ENCODE measurements around the gene ARRDC5.

ARRDC5 gene

DNA sequence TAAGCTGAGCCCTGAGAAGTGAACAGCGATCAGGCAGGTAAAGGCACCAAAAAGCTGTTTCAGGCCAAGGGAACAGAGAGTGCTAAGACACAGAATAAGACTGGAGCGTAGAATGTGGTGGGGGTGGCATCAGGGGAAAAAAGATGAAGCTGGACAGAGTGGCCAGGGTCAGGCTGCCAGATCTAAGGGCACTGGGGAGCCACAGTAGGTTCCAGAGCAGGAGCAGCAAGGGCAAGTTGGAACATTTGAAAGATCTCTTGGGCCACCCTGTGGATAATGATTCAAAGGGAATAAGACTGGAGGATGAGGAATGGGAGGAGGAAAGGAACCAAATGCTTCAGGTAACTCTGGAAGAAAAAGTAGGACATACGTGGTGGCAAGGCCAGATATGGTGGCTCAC lies 28.8 kb downstream of the ARRDC5 start:
- Histone ChIP-seq H3K9me2 (replicated peaks; ENCODE audit: low read depth, low read length) (no peaks in the 10 kb centered on the region), H3K4me2 (ENCODE audit: low read depth, low read length, poor library complexity, severe bottlenecking) (no peak overlapping the region), H3F3A (ENCODE audit: low read depth) (0 out of 2 replicates have a peak, but pooled peaks cover 3% of the 10 kb centered on the region), H3K79me2 (ENCODE audit: insufficient read depth, low read length) (no peaks in the 10 kb centered on the region), H4K20me1 (ENCODE audit: insufficient read depth, low read length, poor library complexity, severe bottlenecking) (no peaks in the 10 kb centered on the region), H3K36me3 (ENCODE audit: insufficient read depth, low read length) (no peaks in the 10 kb centered on the region), H3K9me3 (ENCODE audit: insufficient read depth, low read depth, low read length) (no peaks in the 10 kb centered on the region), H3K27me3 (ENCODE audit: insufficient read depth, low read length, poor library complexity, severe bottlenecking) (no peaks in the 10 kb centered on the region), H3K4me1 (ENCODE audit: insufficient read depth, low read length, poor library complexity, severe bottlenecking) (peaks cover 12% of the 10 kb centered on the region), H3K9ac (ENCODE audit: low read depth, low read length, poor library complexity, severe bottlenecking) (no peak overlapping the region), H2AFZ (ENCODE audit: low read length) (no peak overlapping the region), H3K4me3 (ENCODE audit: low read length, poor library complexity, severe bottlenecking) (no peak overlapping the region)
- TF ChIP-seq EZH2phosphoT487 (IDR thresholded peaks at IDR 0.05; ENCODE audit: borderline replicate concordance), result no peak
- TF ChIP-seq, protein P1, sequence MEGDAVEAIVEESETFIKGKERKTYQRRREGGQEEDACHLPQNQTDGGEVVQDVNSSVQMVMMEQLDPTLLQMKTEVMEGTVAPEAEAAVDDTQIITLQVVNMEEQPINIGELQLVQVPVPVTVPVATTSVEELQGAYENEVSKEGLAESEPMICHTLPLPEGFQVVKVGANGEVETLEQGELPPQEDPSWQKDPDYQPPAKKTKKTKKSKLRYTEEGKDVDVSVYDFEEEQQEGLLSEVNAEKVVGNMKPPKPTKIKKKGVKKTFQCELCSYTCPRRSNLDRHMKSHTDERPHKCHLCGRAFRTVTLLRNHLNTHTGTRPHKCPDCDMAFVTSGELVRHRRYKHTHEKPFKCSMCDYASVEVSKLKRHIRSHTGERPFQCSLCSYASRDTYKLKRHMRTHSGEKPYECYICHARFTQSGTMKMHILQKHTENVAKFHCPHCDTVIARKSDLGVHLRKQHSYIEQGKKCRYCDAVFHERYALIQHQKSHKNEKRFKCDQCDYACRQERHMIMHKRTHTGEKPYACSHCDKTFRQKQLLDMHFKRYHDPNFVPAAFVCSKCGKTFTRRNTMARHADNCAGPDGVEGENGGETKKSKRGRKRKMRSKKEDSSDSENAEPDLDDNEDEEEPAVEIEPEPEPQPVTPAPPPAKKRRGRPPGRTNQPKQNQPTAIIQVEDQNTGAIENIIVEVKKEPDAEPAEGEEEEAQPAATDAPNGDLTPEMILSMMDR (conservative IDR thresholded peaks at IDR 0.05; ENCODE audit: low read length), result no peak

DNA sequence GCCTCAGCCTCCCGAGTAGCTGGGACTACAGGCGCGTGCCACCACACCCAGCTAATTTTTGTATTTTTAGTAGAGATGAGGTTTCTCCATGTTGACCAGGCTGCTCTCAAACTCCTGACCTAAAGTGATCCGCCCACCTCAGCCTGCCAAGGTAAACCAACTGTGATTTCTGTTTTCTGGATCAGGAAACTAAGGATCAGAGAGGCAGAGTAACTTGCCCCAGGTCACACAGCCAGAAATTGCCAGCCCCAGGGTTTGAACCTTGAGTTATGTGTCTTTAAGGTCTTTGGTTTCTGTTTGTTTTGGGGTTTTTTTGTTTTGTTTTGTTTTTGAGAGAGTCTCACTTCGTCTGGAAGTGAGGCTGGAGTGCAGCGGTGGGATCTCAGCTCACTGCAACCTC lies 31.0 kb downstream of the ARRDC5 start:
- Histone ChIP-seq H2AFZ (ENCODE audit: low read length) (no peak overlapping the region), H3K27me3 (ENCODE audit: insufficient read depth, low read length, poor library complexity, severe bottlenecking) (no peaks in the 10 kb centered on the region), H3K4me1 (ENCODE audit: insufficient read depth, low read length, poor library complexity, severe bottlenecking) (peaks cover 15% of the 10 kb centered on the region), H3K79me2 (ENCODE audit: insufficient read depth, low read length) (peaks cover 7% of the 10 kb centered on the region), H3K36me3 (ENCODE audit: insufficient read depth, low read length) (no peaks in the 10 kb centered on the region), H3F3A (ENCODE audit: low read depth) (0 out of 2 replicates have a peak, but pooled peaks cover 3% of the 10 kb centered on the region), H3K4me2 (ENCODE audit: low read depth, low read length, poor library complexity, severe bottlenecking) (no peak overlapping the region), H3K9me2 (replicated peaks; ENCODE audit: low read depth, low read length) (no peaks in the 10 kb centered on the region), H3K4me3 (ENCODE audit: low read length, poor library complexity, severe bottlenecking) (no peak overlapping the region), H3K9me3 (ENCODE audit: insufficient read depth, low read depth, low read length) (no peaks in the 10 kb centered on the region), H4K20me1 (ENCODE audit: insufficient read depth, low read length, poor library complexity, severe bottlenecking) (peaks cover 1% of the 10 kb centered on the region), H3K9ac (ENCODE audit: low read depth, low read length, poor library complexity, severe bottlenecking) (no peak overlapping the region)
- no peak for TF ChIP-seq EZH2phosphoT487 (IDR thresholded peaks at IDR 0.05; ENCODE audit: borderline replicate concordance)
- TF ChIP-seq, protein P1 (conservative IDR thresholded peaks at IDR 0.05; ENCODE audit: low read length), result no peak

DNA sequence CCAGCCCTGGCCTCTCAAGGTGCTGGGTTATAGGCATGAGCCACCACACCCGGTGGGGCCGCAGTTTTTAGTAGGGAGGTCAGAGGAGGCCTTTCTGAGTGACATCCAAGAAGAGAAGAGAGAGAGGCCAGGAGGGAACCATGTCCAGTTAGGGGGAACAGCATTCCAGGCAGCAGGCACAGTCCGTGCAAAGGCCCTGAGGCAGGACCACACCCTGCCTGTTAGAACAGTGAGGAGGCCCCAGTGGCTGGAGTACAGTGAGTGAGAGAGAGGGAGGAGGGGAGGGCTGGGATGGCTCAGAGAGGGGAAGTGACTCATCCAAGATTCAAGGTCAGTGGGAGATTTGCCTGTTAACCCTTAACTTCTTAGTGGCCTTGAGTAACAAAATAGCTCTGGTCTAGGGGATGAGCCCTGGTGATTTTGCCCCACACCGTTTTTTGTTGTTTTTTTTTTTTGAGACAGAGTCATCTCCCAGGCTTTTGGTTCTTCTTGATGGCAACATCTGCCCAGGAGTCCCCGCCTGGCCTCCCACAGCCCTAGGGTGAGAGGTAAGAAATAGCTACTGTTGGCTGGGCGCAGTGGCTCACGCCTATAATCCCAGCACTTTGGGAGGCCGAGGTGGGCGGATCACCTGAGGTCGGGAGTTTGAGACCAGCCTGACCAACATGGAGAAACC lies 32.5 kb downstream of the ARRDC5 start:
- Histone ChIP-seq H3K4me2 (ENCODE audit: low read depth, low read length, poor library complexity, severe bottlenecking) (no peak overlapping the region), H3K9me3 (ENCODE audit: insufficient read depth, low read depth, low read length) (no peaks in the 10 kb centered on the region), H4K20me1 (ENCODE audit: insufficient read depth, low read length, poor library complexity, severe bottlenecking) (peaks cover 9% of the 10 kb centered on the region), H3K27me3 (ENCODE audit: insufficient read depth, low read length, poor library complexity, severe bottlenecking) (no peaks in the 10 kb centered on the region), H3K9ac (ENCODE audit: low read depth, low read length, poor library complexity, severe bottlenecking) (no peak overlapping the region), H3K36me3 (ENCODE audit: insufficient read depth, low read length) (no peaks in the 10 kb centered on the region), H3K79me2 (ENCODE audit: insufficient read depth, low read length) (peaks cover 22% of the 10 kb centered on the region), H2AFZ (ENCODE audit: low read length) (no peak overlapping the region), H3K9me2 (replicated peaks; ENCODE audit: low read depth, low read length) (no peaks in the 10 kb centered on the region), H3F3A (ENCODE audit: low read depth) (0 out of 2 replicates have a peak, but pooled peaks cover 3% of the 10 kb centered on the region), H3K4me1 (ENCODE audit: insufficient read depth, low read length, poor library complexity, severe bottlenecking) (peaks cover 21% of the 10 kb centered on the region), H3K4me3 (ENCODE audit: low read length, poor library complexity, severe bottlenecking) (no peak overlapping the region)
- TF ChIP-seq, protein P1 (conservative IDR thresholded peaks at IDR 0.05; ENCODE audit: low read length), result no peak
- no peak for TF ChIP-seq EZH2phosphoT487 (IDR thresholded peaks at IDR 0.05; ENCODE audit: borderline replicate concordance)

All from Loucy (cell line).